H1 (cell line): Measurements from ENCODE around the gene UFSP2. TPM values are rescaled to one million over a fixed set of nuclear protein-coding genes. Genes with fewer than 3 reads are reported as not detected.
A peak's percentile ranks its signal among the peaks of the same experiment; 100 is the strongest.

Source experiments
- CTCF ChIA-PET: fragments of 300-600 bp; sonication (Branson Sonifier 250); formaldehyde crosslinking; loops from one replicate; lab custom pipeline; 2021; ENCODE audit not compliant: partially characterized antibody; lab: Charles Lee
- POLR2A ChIA-PET: fragments of 300-600 bp; sonication (Branson Sonifier 250); formaldehyde crosslinking; loops from one replicate; lab custom pipeline; 2021; ENCODE audit warnings: inconsistent platforms; ENCODE audit not compliant: partially characterized antibody; lab: Charles Lee
- DNase-seq, 2 experiments: peaks; one replicate each; pipeline versions ENCODE4 v3.0.0 to v3.0.0-alpha.2; 2010 to 2022; ENCODE audit warnings: low spot score in 2 of 2, low read depth in 1 of 2, mixed read lengths in 1 of 2
- FAIRE-seq: peaks from 2 replicates; lab custom pipeline; 2011; peaks lifted over from hg19 to GRCh38; lab: Jason Lieb, UNC
- H2AFZ ChIP-seq: 2 replicates; pipeline ENCODE4 v1.8.1; 2012; ENCODE audit warnings: low read length, inconsistent platforms
- H2AK5ac ChIP-seq: 2 replicates; pipeline ENCODE4 v1.6.1; 2013; ENCODE audit warnings: low read depth, low read length
- H2BK120ac ChIP-seq: replicated peaks from 2 replicates; pipeline ENCODE3; 2013; ENCODE audit warnings: low read depth, low read length, inconsistent platforms
- H2BK12ac ChIP-seq: 2 replicates; pipeline ENCODE4 v1.6.1; 2013; ENCODE audit warnings: low read depth, low read length
- H2BK15ac ChIP-seq: 2 replicates; pipeline ENCODE4 v1.6.1; 2013; ENCODE audit warnings: low read length
- H2BK20ac ChIP-seq: 2 replicates; pipeline ENCODE4 v1.6.1; 2013; ENCODE audit warnings: low read length
- H2BK5ac ChIP-seq: 2 replicates; pipeline ENCODE4 v1.6.1; 2013; ENCODE audit warnings: low read depth, low read length
- H3K14ac ChIP-seq: 2 replicates; pipeline ENCODE4 v1.6.1; 2013; ENCODE audit warnings: inconsistent platforms; ENCODE audit not compliant: insufficient read length
- H3K18ac ChIP-seq: 2 replicates; pipeline ENCODE4 v1.6.1; 2013; ENCODE audit warnings: low read length; ENCODE audit errors: extremely low read depth
- H3K23ac ChIP-seq: 2 replicates; pipeline ENCODE4 v1.6.1; 2013; ENCODE audit warnings: inconsistent platforms; ENCODE audit not compliant: insufficient read length
- H3K23me2 ChIP-seq: 2 replicates; pipeline ENCODE4 v1.6.1; 2013; ENCODE audit warnings: low read depth, low read length
- H3K27ac ChIP-seq: 2 replicates; pipeline ENCODE4 v1.6.1; 2011; ENCODE audit warnings: low read depth, low read length, inconsistent platforms
- H3K27me3 ChIP-seq, 4 experiments: replicated peaks in 1 of 4; 1 replicate in 1 of 4; 2 replicates in 3 of 4; pipeline versions ENCODE4 v1.6.1 to v1.8.1; 2011 to 2013; ENCODE audit warnings: low read length in 3 of 4, mild to moderate bottlenecking in 3 of 4, inconsistent platforms in 2 of 4, mixed read lengths in 2 of 4, moderate library complexity in 1 of 4; ENCODE audit not compliant: control insufficient read depth in 3 of 4, insufficient read depth in 3 of 4; ENCODE audit errors: extremely low read depth in 1 of 4
- H3K36me3 ChIP-seq, 4 experiments: 2 replicates each; pipeline versions ENCODE4 v1.6.1 to v1.8.1; 2011 to 2013; ENCODE audit warnings: mild to moderate bottlenecking in 4 of 4, low read length in 3 of 4, moderate library complexity in 2 of 4, control low read depth in 1 of 4, inconsistent platforms in 1 of 4; ENCODE audit not compliant: insufficient read depth in 4 of 4, control insufficient read depth in 2 of 4
- H3K4ac ChIP-seq: replicated peaks from 2 replicates; pipeline ENCODE3; 2013; ENCODE audit warnings: low read length, low read depth, mixed read lengths, inconsistent platforms; ENCODE audit not compliant: insufficient read length
- H3K4me1 ChIP-seq, 4 experiments: replicated peaks in 1 of 4; 1 replicate in 1 of 4; 2 replicates in 3 of 4; pipeline versions ENCODE4 v1.6.1 to v1.8.1; 2011 to 2013; ENCODE audit warnings: low read length in 3 of 4, inconsistent platforms in 2 of 4, mixed read lengths in 1 of 4; ENCODE audit not compliant: insufficient read depth in 4 of 4, control insufficient read depth in 3 of 4
- H3K4me2 ChIP-seq, 2 experiments: 2 replicates each; pipeline versions ENCODE4 v1.6.1 to v1.8.1; 2011 to 2013; ENCODE audit warnings: low read depth in 2 of 2, low read length in 2 of 2, control low read depth in 1 of 2, inconsistent platforms in 1 of 2, mild to moderate bottlenecking in 1 of 2; ENCODE audit not compliant: insufficient read depth in 1 of 2
- H3K4me3 ChIP-seq, 4 experiments: fragments of 200-600, 300-600 bp in 1 of 4; sonication (generic), shearing (Covaris generic), sonication (Bioruptor Twin) in 1 of 4; 2 replicates each; pipeline versions ENCODE4 v1.5.1 to v1.8.1; 2011 to 2016; ENCODE audit warnings: low read length in 4 of 4, low read depth in 3 of 4, control low read depth in 2 of 4, inconsistent platforms in 2 of 4, mild to moderate bottlenecking in 2 of 4, mixed read lengths in 1 of 4, moderate library complexity in 1 of 4; ENCODE audit not compliant: insufficient read depth in 2 of 4; ENCODE audit errors: extremely low read depth in 1 of 4
- H3K56ac ChIP-seq: replicated peaks from 2 replicates; pipeline ENCODE3; 2013; ENCODE audit warnings: low read depth, mild to moderate bottlenecking, mixed read lengths, low read length, inconsistent platforms; ENCODE audit not compliant: insufficient read length
- H3K79me1 ChIP-seq: 2 replicates; pipeline ENCODE4 v1.6.1; 2013; ENCODE audit warnings: low read depth, low read length, control low read depth
- H3K79me2 ChIP-seq, 2 experiments: 2 replicates each; pipeline versions ENCODE4 v1.6.1 to v1.8.1; 2012 to 2013; ENCODE audit warnings: low read length in 2 of 2, mild to moderate bottlenecking in 2 of 2, inconsistent platforms in 1 of 2; ENCODE audit not compliant: insufficient read depth in 2 of 2, control insufficient read depth in 1 of 2
- H3K9ac ChIP-seq, 4 experiments: replicated peaks in 1 of 4; 1 replicate in 1 of 4; 2 replicates in 3 of 4; pipeline versions ENCODE4 v1.6.1 to v1.8.1; 2011 to 2013; ENCODE audit warnings: low read depth in 3 of 4, low read length in 3 of 4, control low read depth in 2 of 4, mild to moderate bottlenecking in 2 of 4, moderate library complexity in 2 of 4, inconsistent platforms in 1 of 4; ENCODE audit errors: extremely low read depth in 1 of 4
- H3K9me3 ChIP-seq, 2 experiments: 2 replicates each; pipeline versions ENCODE4 v1.6.1 to v1.8.1; 2012 to 2013; ENCODE audit warnings: mild to moderate bottlenecking in 2 of 2, moderate library complexity in 2 of 2, control low read depth in 1 of 2, inconsistent platforms in 1 of 2, low read depth in 1 of 2, low read length in 1 of 2, mixed read lengths in 1 of 2; ENCODE audit not compliant: insufficient read depth in 2 of 2
- H4K20me1 ChIP-seq, 2 experiments: replicated peaks in 1 of 2; 2 replicates each; pipeline versions ENCODE3 to v1.8.1; 2011 to 2013; ENCODE audit warnings: inconsistent platforms in 2 of 2, low read length in 2 of 2, mild to moderate bottlenecking in 1 of 2; ENCODE audit not compliant: insufficient read depth in 2 of 2, control insufficient read depth in 1 of 2
- H4K5ac ChIP-seq: 2 replicates; pipeline ENCODE4 v1.6.1; 2013; ENCODE audit warnings: low read length, low read depth, mixed read lengths, inconsistent platforms; ENCODE audit not compliant: insufficient read length
- H4K8ac ChIP-seq: 2 replicates; pipeline ENCODE4 v1.8.0; 2013; ENCODE audit warnings: mild to moderate bottlenecking, moderate library complexity, low read length, inconsistent platforms; ENCODE audit not compliant: insufficient read depth; ENCODE audit errors: extremely low read depth
- H4K91ac ChIP-seq: replicated peaks from 2 replicates; pipeline ENCODE3; 2013; ENCODE audit warnings: low read length, mixed read lengths, inconsistent platforms; ENCODE audit not compliant: insufficient read length
- SP4 ChIP-seq: IDR thresholded peaks from 2 replicates; pipeline ENCODE4 v1.6.1; 2012; ENCODE audit warnings: low read length, inconsistent platforms
- WGBS, 2 experiments: shearing (Covaris generic) in 1 of 2; methylation state at CpG; one replicate each; pipeline versions ENCODE4 v1.1.6 to v1.1.7; 2013 to 2015; ENCODE audit warnings: low lambda C conversion rate in 2 of 2, mixed read lengths in 2 of 2, inconsistent platforms in 1 of 2, low coverage in 1 of 2, missing lambda C conversion rate in 1 of 2; ENCODE audit not compliant: insufficient replicate concordance in 2 of 2, insufficient coverage in 1 of 2, insufficient read length in 1 of 2; ENCODE audit errors: extremely low coverage in 1 of 2, missing lambda C conversion rate in 1 of 2; 5-methylcytosine and 5-hydroxymethylcytosine counted together
- polyA plus RNA-seq, 7 experiments: library from polyadenylated mRNA; depleted of rRNA in 3 of 7; stranded (reverse) in 5 of 7; unstranded in 2 of 7; fragments of >200 nt in 5 of 7; fragments of 200-250 nt in 2 of 7; gene quantifications; 1 replicate in 5 of 7; 2 replicates in 1 of 7; 4 replicates in 1 of 7; pipeline versions ENCODE4 v1.2.1 to v1.2.3, GENCODE V29; 2011 to 2013; ENCODE audit warnings: missing spikeins in 2 of 7, mixed read lengths in 2 of 7
- total RNA-seq: library from RNA; stranded (reverse); fragmentation: NEBNext Ultra II Directional; extraction: Animal tissue kit (Norgen Biotek cat#: 25700); gene quantifications from 2 replicates; pipeline ENCODE4 v1.2.1, GENCODE V29; 2021

Gene UFSP2
- total and polyA plus RNA-seq, 2 of the 8 experiments (the other 6 are each of a cell fraction or from before 2014, with no cell fraction given), result 22.9 to 26.0 TPM

GRCh38 chr4:185396724-185397385 is 28.9 kb downstream of the UFSP2 start, which contains the start of gene ANKRD37:
ANKRD37 (plus strand) TSS chr4:185396841; CDS start chr4:185396924, 83 bp downstream.
- peak within 1 kb of the TSS; percentile 85; the same call in 1 of the 2 replicates for H4K8ac ChIP-seq
- CTCF ChIA-PET, result interaction anchor here (0.8 to 1.3 kb wide), 2 partner anchors 10 to 29 kb away, joined by 3 read pairs; partner anchors contain the start of gene UFSP2
- POLR2A ChIA-PET, result interaction anchor here (0.7 to 4.8 kb wide), 13 partner anchors 9 to 392 kb away, joined by 3 to 25 read pairs (median 3); partner anchors contain the start of genes HELT, SLC25A4 and UFSP2
- TF ChIP-seq SP4, result peak; percentile 85; the same call in 1 of the 2 replicates

More at GRCh38 chr4:185396724-185397385, 28.9 kb downstream of the UFSP2 start, which contains the start of gene ANKRD37:
- H3K23me2 ChIP-seq, result peaks cover 12% of the 10 kb centered on the region; the same call in 1 of the 2 replicates
- peak within 1 kb of the TSS; percentile 34 for H3K27ac ChIP-seq
- H2BK15ac ChIP-seq, result no peak within 1 kb of the TSS
- no peaks in the 10 kb centered on the region for H3K27me3 ChIP-seq
- H3K56ac ChIP-seq, result no peak within 1 kb of the TSS
- no peaks in the 10 kb centered on the region for H4K20me1 ChIP-seq
- H4K91ac ChIP-seq, result peak within 1 kb of the TSS; percentile 69
- H3K23ac ChIP-seq, result no peak within 1 kb of the TSS
- FAIRE-seq, result no peak
- H2BK20ac ChIP-seq, result no peak within 1 kb of the TSS
- peak in 1 of 2 experiments; percentile 92 for DNase-seq
- H3K14ac ChIP-seq, result no peak within 1 kb of the TSS
- no peaks in the 10 kb centered on the region for H3K79me2 ChIP-seq
- H2BK120ac ChIP-seq, result no peak within 1 kb of the TSS
- H3K4me3 ChIP-seq, result peak within 1 kb of the TSS; percentile 27 to 70 (median 54)
- H2BK12ac ChIP-seq, result no peak within 1 kb of the TSS; the same call in none of the 2 replicates
- no peak within 1 kb of the TSS for H2AK5ac ChIP-seq
- H3K9me3 ChIP-seq, result no peaks in the 10 kb centered on the region
- 10% methylated on average over 36 of the region's 38 CpGs; no CpG with 5 or more reads in 1 of the 2 experiments for WGBS, 2 experiments
- peaks cover 0 to 16% (median 4%) of the 10 kb centered on the region in 4 experiments; a peak in 3 of 8 replicates for H3K36me3 ChIP-seq
- peak within 1 kb of the TSS; percentile 15 to 60 (median 40); a peak in 5 of 7 replicates for H3K9ac ChIP-seq
- H3K79me1 ChIP-seq, result no peaks in the 10 kb centered on the region
- peak within 1 kb of the TSS; percentile 1; the same call in 1 of the 2 replicates for H2AFZ ChIP-seq
- H3K4ac ChIP-seq, result no peak within 1 kb of the TSS
- peak within 1 kb of the TSS; percentile 71 to 76 for H3K4me2 ChIP-seq
- H2BK5ac ChIP-seq, result no peak within 1 kb of the TSS
- H3K4me1 ChIP-seq, result peaks cover 0 to 6% (median 4%) of the 10 kb centered on the region in 4 experiments; a peak in 4 of 7 replicates
- H4K5ac ChIP-seq, result peak within 1 kb of the TSS; percentile 41
- peak within 1 kb of the TSS; percentile 53; the same call in 1 of the 2 replicates for H3K18ac ChIP-seq
